ENCODE results near the gene EBF3. TPM values are rescaled to one million over a fixed set of nuclear protein-coding genes. Genes with fewer than 3 reads are reported as not detected.

The EBF3 gene
- total RNA-seq, 1 experiment from 2014 or later, result 56.2 TPM

- Histone ChIP-seq H3K36me3 (ENCODE audit: insufficient read depth, low read length, poor library complexity, severe bottlenecking) (peaks cover 41% of the 10 kb centered on the region), H3K4me3 (ENCODE audit: low read depth, low read length, poor library complexity, severe bottlenecking) (peak overlapping the region; percentile 79), H3K4me1 (ENCODE audit: insufficient read depth, low read length, poor library complexity, severe bottlenecking) (peaks cover 44% of the 10 kb centered on the region), H3K27me3 (replicated peaks; ENCODE audit: insufficient read depth, low read depth, low read length, poor library complexity) (no peaks in the 10 kb centered on the region), H3K9me3 (ENCODE audit: low read depth, low read length, poor library complexity, severe bottlenecking) (no peaks in the 10 kb centered on the region), H3K27ac (ENCODE audit: low read depth, low read length, poor library complexity, severe bottlenecking) (peak overlapping the region; percentile 86)
- DNase-seq (ENCODE audit: low spot score), result no peak
- intact Hi-C loops (cut with micrococcal nuclease; ENCODE audit: unreplicated experiment), result loop anchor here (5.0 to 10.0 kb wide), 5 partner anchors 70 to 1427 kb away; no protein-coding TSS in a partner anchor
- ChIA-PET POLR2A (ENCODE audit: low non-redundant PET) (interaction anchor here (0.6 kb wide), 1 partner anchor 665 kb away, joined by 3 read pairs; no protein-coding TSS in a partner anchor), CTCF (interaction anchor here (0.7 kb wide), 2 partner anchors 9 to 109 kb away, joined by 4 read pairs; no protein-coding TSS in a partner anchor)
- TF ChIP-seq, protein P1, sequence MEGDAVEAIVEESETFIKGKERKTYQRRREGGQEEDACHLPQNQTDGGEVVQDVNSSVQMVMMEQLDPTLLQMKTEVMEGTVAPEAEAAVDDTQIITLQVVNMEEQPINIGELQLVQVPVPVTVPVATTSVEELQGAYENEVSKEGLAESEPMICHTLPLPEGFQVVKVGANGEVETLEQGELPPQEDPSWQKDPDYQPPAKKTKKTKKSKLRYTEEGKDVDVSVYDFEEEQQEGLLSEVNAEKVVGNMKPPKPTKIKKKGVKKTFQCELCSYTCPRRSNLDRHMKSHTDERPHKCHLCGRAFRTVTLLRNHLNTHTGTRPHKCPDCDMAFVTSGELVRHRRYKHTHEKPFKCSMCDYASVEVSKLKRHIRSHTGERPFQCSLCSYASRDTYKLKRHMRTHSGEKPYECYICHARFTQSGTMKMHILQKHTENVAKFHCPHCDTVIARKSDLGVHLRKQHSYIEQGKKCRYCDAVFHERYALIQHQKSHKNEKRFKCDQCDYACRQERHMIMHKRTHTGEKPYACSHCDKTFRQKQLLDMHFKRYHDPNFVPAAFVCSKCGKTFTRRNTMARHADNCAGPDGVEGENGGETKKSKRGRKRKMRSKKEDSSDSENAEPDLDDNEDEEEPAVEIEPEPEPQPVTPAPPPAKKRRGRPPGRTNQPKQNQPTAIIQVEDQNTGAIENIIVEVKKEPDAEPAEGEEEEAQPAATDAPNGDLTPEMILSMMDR (conservative IDR thresholded peaks at IDR 0.05; ENCODE audit: low read depth, low read length), result no peak
- no peak for TF ChIP-seq EZH2 (IDR thresholded peaks at IDR 0.05; ENCODE audit: borderline replicate concordance, low read depth, low read length, poor library complexity, severe bottlenecking)
- TSS peak; percentile 37 for BruUV-seq (replicated peaks)
Measured at GRCh38 chr10:129962031-129962871, 1.8 kb downstream of the EBF3 start.

- peaks cover 52% of the 10 kb centered on the region for H3K36me3 ChIP-seq (ENCODE audit: insufficient read depth, low read length, poor library complexity, severe bottlenecking)
- H3K4me1 ChIP-seq (ENCODE audit: insufficient read depth, low read length, poor library complexity, severe bottlenecking), result peaks cover 51% of the 10 kb centered on the region
- peak overlapping the region; percentile 79 for H3K4me3 ChIP-seq (ENCODE audit: low read depth, low read length, poor library complexity, severe bottlenecking)
- intact Hi-C loops (cut with micrococcal nuclease; ENCODE audit: unreplicated experiment), result loop anchor here (5.0 to 10.0 kb wide), 5 partner anchors 69 to 1426 kb away; no protein-coding TSS in a partner anchor
- POLR2A ChIA-PET (ENCODE audit: low non-redundant PET), result no interaction called here
- CTCF ChIA-PET, result no interaction called here
- no peaks in the 10 kb centered on the region for H3K9me3 ChIP-seq (ENCODE audit: low read depth, low read length, poor library complexity, severe bottlenecking)
- peak overlapping the region; percentile 86 for H3K27ac ChIP-seq (ENCODE audit: low read depth, low read length, poor library complexity, severe bottlenecking)
- H3K27me3 ChIP-seq (replicated peaks; ENCODE audit: insufficient read depth, low read depth, low read length, poor library complexity), result no peaks in the 10 kb centered on the region
- DNase-seq (ENCODE audit: low spot score), result no peak
- TF ChIP-seq, protein P1 (conservative IDR thresholded peaks at IDR 0.05; ENCODE audit: low read depth, low read length), result no peak
- no peak for TF ChIP-seq EZH2 (IDR thresholded peaks at IDR 0.05; ENCODE audit: borderline replicate concordance, low read depth, low read length, poor library complexity, severe bottlenecking)
- BruUV-seq (replicated peaks), result no TSS peak
Measured at GRCh38 chr10:129961157-129961701, 2.8 kb downstream of the EBF3 start.

GRCh38 chr10:129960481-129961156 lies 3.5 kb downstream of the EBF3 start:
- no peaks in the 10 kb centered on the region for H3K27me3 ChIP-seq (replicated peaks; ENCODE audit: insufficient read depth, low read depth, low read length, poor library complexity)
- H3K36me3 ChIP-seq (ENCODE audit: insufficient read depth, low read length, poor library complexity, severe bottlenecking), result peaks cover 53% of the 10 kb centered on the region
- no peak for TF ChIP-seq EZH2 (IDR thresholded peaks at IDR 0.05; ENCODE audit: borderline replicate concordance, low read depth, low read length, poor library complexity, severe bottlenecking)
- TF ChIP-seq, protein P1 (conservative IDR thresholded peaks at IDR 0.05; ENCODE audit: low read depth, low read length), result no peak
- H3K4me3 ChIP-seq (ENCODE audit: low read depth, low read length, poor library complexity, severe bottlenecking), result peak overlapping the region; percentile 79
- peak overlapping the region; percentile 86 for H3K27ac ChIP-seq (ENCODE audit: low read depth, low read length, poor library complexity, severe bottlenecking)
- no TSS peak for BruUV-seq (replicated peaks)
- ChIA-PET CTCF (no interaction called here), POLR2A (ENCODE audit: low non-redundant PET) (interaction anchor here (0.7 kb wide), 1 partner anchor 75 kb away, joined by 3 read pairs; no protein-coding TSS in a partner anchor)
- H3K9me3 ChIP-seq (ENCODE audit: low read depth, low read length, poor library complexity, severe bottlenecking), result no peaks in the 10 kb centered on the region
- DNase-seq (ENCODE audit: low spot score), result no peak
- H3K4me1 ChIP-seq (ENCODE audit: insufficient read depth, low read length, poor library complexity, severe bottlenecking), result peaks cover 51% of the 10 kb centered on the region
- intact Hi-C loops (cut with micrococcal nuclease; ENCODE audit: unreplicated experiment), result loop anchor here (5.0 to 10.0 kb wide), 5 partner anchors 68 to 1426 kb away; no protein-coding TSS in a partner anchor

Measured in A673 (cell line).